ENCODE results near the gene NDUFAF8. TPM values are rescaled to one million over a fixed set of nuclear protein-coding genes. Genes with fewer than 3 reads are reported as not detected.

Gene NDUFAF8
- polyA plus RNA-seq, 4 donors, result 25.9 to 39.5 (median 35.7) TPM

- FAIRE-seq, result no peak
- Histone ChIP-seq H3K4me1 (ENCODE audit: control insufficient read depth in 3 of 3, insufficient read depth in 2 of 3, low read depth in 1 of 3, low read length in 2 of 3) (peaks cover 0 to 10% (median 0%) of the 10 kb centered on the region in 3 donors), H3K4me3 (ENCODE audit: low read depth in 1 of 3, low read length in 3 of 3) (no peak overlapping the region), H3K36me3 (ENCODE audit: control insufficient read depth in 3 of 3, insufficient read depth in 2 of 3, low read depth in 1 of 3, low read length in 3 of 3) (peaks cover 17 to 100% (median 26%) of the 10 kb centered on the region in 3 donors), H3K9me3 (ENCODE audit: control insufficient read depth in 2 of 2, insufficient read depth in 1 of 2, low read depth in 1 of 2, low read length in 1 of 2) (no peaks in the 10 kb centered on the region), H3K27me3 (ENCODE audit: control insufficient read depth in 3 of 3, insufficient read depth in 3 of 3, low read length in 3 of 3) (no peaks in the 10 kb centered on the region), H3K27ac (ENCODE audit: low read depth in 1 of 3, low read length in 2 of 3) (no peak overlapping the region)
- WGBS, 3 donors, result 95 to 96% (median 96%) methylated on average over 16 to 17 of the region's 17 CpGs
- DNase-seq, result no peak
Measured at GRCh38 chr17:81260171-81260570, 21.1 kb downstream of the NDUFAF8 start.

- H3K27ac ChIP-seq (ENCODE audit: low read depth in 1 of 3, low read length in 2 of 3), result no peak overlapping the region
- H3K36me3 ChIP-seq (ENCODE audit: control insufficient read depth in 3 of 3, insufficient read depth in 2 of 3, low read depth in 1 of 3, low read length in 3 of 3), result peaks cover 19 to 100% (median 26%) of the 10 kb centered on the region in 3 donors
- WGBS, 3 donors, result 92 to 96% (median 95%) methylated on average over 19 of the region's 19 CpGs
- H3K4me1 ChIP-seq (ENCODE audit: control insufficient read depth in 3 of 3, insufficient read depth in 2 of 3, low read depth in 1 of 3, low read length in 2 of 3), result peaks cover 0 to 5% (median 0%) of the 10 kb centered on the region in 3 donors
- FAIRE-seq (no peak), DNase-seq (no peak)
- no peak overlapping the region for H3K4me3 ChIP-seq (ENCODE audit: low read depth in 1 of 3, low read length in 3 of 3)
- H3K9me3 ChIP-seq (ENCODE audit: control insufficient read depth in 2 of 2, insufficient read depth in 1 of 2, low read depth in 1 of 2, low read length in 1 of 2), result no peaks in the 10 kb centered on the region
- H3K27me3 ChIP-seq (ENCODE audit: control insufficient read depth in 3 of 3, insufficient read depth in 3 of 3, low read length in 3 of 3), result no peaks in the 10 kb centered on the region
Measured at GRCh38 chr17:81260641-81261040, 21.5 kb downstream of the NDUFAF8 start.

- DNase-seq (no peak), FAIRE-seq (no peak)
- Histone ChIP-seq H3K27ac (ENCODE audit: low read depth in 1 of 3, low read length in 2 of 3) (no peak overlapping the region), H3K27me3 (ENCODE audit: control insufficient read depth in 3 of 3, insufficient read depth in 3 of 3, low read length in 3 of 3) (no peaks in the 10 kb centered on the region), H3K36me3 (ENCODE audit: control insufficient read depth in 3 of 3, insufficient read depth in 2 of 3, low read depth in 1 of 3, low read length in 3 of 3) (peaks cover 23 to 100% (median 26%) of the 10 kb centered on the region in 3 donors), H3K4me1 (ENCODE audit: control insufficient read depth in 3 of 3, insufficient read depth in 2 of 3, low read depth in 1 of 3, low read length in 2 of 3) (peaks cover 0 to 1% (median 0%) of the 10 kb centered on the region in 3 donors), H3K4me3 (ENCODE audit: low read depth in 1 of 3, low read length in 3 of 3) (no peak overlapping the region), H3K9me3 (ENCODE audit: control insufficient read depth in 2 of 2, insufficient read depth in 1 of 2, low read depth in 1 of 2, low read length in 1 of 2) (no peaks in the 10 kb centered on the region)
- WGBS, 3 donors, result 93 to 96% (median 96%) methylated on average over 18 of the region's 18 CpGs
Measured at GRCh38 chr17:81261096-81261495, 22.0 kb downstream of the NDUFAF8 start.

GRCh38 chr17:81261582-81262336, 22.6 kb downstream of the NDUFAF8 start:
- Histone ChIP-seq H3K27me3 (ENCODE audit: control insufficient read depth in 3 of 3, insufficient read depth in 3 of 3, low read length in 3 of 3) (no peaks in the 10 kb centered on the region), H3K36me3 (ENCODE audit: control insufficient read depth in 3 of 3, insufficient read depth in 2 of 3, low read depth in 1 of 3, low read length in 3 of 3) (peaks cover 23 to 97% (median 29%) of the 10 kb centered on the region in 3 donors), H3K4me3 (ENCODE audit: low read depth in 1 of 3, low read length in 3 of 3) (no peak overlapping the region), H3K27ac (ENCODE audit: low read depth in 1 of 3, low read length in 2 of 3) (no peak overlapping the region), H3K4me1 (ENCODE audit: control insufficient read depth in 3 of 3, insufficient read depth in 2 of 3, low read depth in 1 of 3, low read length in 2 of 3) (no peaks in the 10 kb centered on the region), H3K9me3 (ENCODE audit: control insufficient read depth in 2 of 2, insufficient read depth in 1 of 2, low read depth in 1 of 2, low read length in 1 of 2) (no peaks in the 10 kb centered on the region)
- DNase-seq (no peak), FAIRE-seq (no peak)
- WGBS, 3 donors, result 92 to 94% (median 93%) methylated on average over 36 of the region's 36 CpGs

GRCh38 chr17:81263371-81264181, 24.5 kb downstream of the NDUFAF8 start:
- Histone ChIP-seq H3K9me3 (ENCODE audit: control insufficient read depth in 2 of 2, insufficient read depth in 1 of 2, low read depth in 1 of 2, low read length in 1 of 2) (no peaks in the 10 kb centered on the region), H3K4me1 (ENCODE audit: control insufficient read depth in 3 of 3, insufficient read depth in 2 of 3, low read depth in 1 of 3, low read length in 2 of 3) (no peaks in the 10 kb centered on the region), H3K36me3 (ENCODE audit: control insufficient read depth in 3 of 3, insufficient read depth in 2 of 3, low read depth in 1 of 3, low read length in 3 of 3) (peaks cover 23 to 89% (median 33%) of the 10 kb centered on the region in 3 donors), H3K4me3 (ENCODE audit: low read depth in 1 of 3, low read length in 3 of 3) (no peak overlapping the region), H3K27ac (ENCODE audit: low read depth in 1 of 3, low read length in 2 of 3) (no peak overlapping the region), H3K27me3 (ENCODE audit: control insufficient read depth in 3 of 3, insufficient read depth in 3 of 3, low read length in 3 of 3) (no peaks in the 10 kb centered on the region)
- FAIRE-seq, result no peak
- DNase-seq, result no peak
- WGBS, 3 donors, result 93 to 95% (median 94%) methylated on average over 40 of the region's 40 CpGs

GRCh38 chr17:81264640-81265039, 25.5 kb downstream of the NDUFAF8 start:
- no peaks in the 10 kb centered on the region for H3K4me1 ChIP-seq (ENCODE audit: control insufficient read depth in 3 of 3, insufficient read depth in 2 of 3, low read depth in 1 of 3, low read length in 2 of 3)
- no peaks in the 10 kb centered on the region for H3K9me3 ChIP-seq (ENCODE audit: control insufficient read depth in 2 of 2, insufficient read depth in 1 of 2, low read depth in 1 of 2, low read length in 1 of 2)
- peaks cover 15 to 85% (median 25%) of the 10 kb centered on the region in 3 donors for H3K36me3 ChIP-seq (ENCODE audit: control insufficient read depth in 3 of 3, insufficient read depth in 2 of 3, low read depth in 1 of 3, low read length in 3 of 3)
- no peaks in the 10 kb centered on the region for H3K27me3 ChIP-seq (ENCODE audit: control insufficient read depth in 3 of 3, insufficient read depth in 3 of 3, low read length in 3 of 3)
- H3K27ac ChIP-seq (ENCODE audit: low read depth in 1 of 3, low read length in 2 of 3), result no peak overlapping the region
- DNase-seq, result no peak
- no peak for FAIRE-seq
- WGBS, 3 donors, result 91 to 97% (median 94%) methylated on average over 12 of the region's 12 CpGs
- no peak overlapping the region for H3K4me3 ChIP-seq (ENCODE audit: low read depth in 1 of 3, low read length in 3 of 3)

- Histone ChIP-seq H3K27ac (ENCODE audit: low read depth in 1 of 3, low read length in 2 of 3) (no peak overlapping the region), H3K36me3 (ENCODE audit: control insufficient read depth in 3 of 3, insufficient read depth in 2 of 3, low read depth in 1 of 3, low read length in 3 of 3) (peaks cover 8 to 85% (median 24%) of the 10 kb centered on the region in 3 donors), H3K9me3 (ENCODE audit: control insufficient read depth in 2 of 2, insufficient read depth in 1 of 2, low read depth in 1 of 2, low read length in 1 of 2) (no peaks in the 10 kb centered on the region), H3K4me3 (ENCODE audit: low read depth in 1 of 3, low read length in 3 of 3) (no peak overlapping the region), H3K27me3 (ENCODE audit: control insufficient read depth in 3 of 3, insufficient read depth in 3 of 3, low read length in 3 of 3) (no peaks in the 10 kb centered on the region), H3K4me1 (ENCODE audit: control insufficient read depth in 3 of 3, insufficient read depth in 2 of 3, low read depth in 1 of 3, low read length in 2 of 3) (no peaks in the 10 kb centered on the region)
- FAIRE-seq (no peak), DNase-seq (no peak)
- WGBS, 3 donors, result 96 to 97% (median 97%) methylated on average over 22 of the region's 22 CpGs
Measured at GRCh38 chr17:81265576-81265975, 26.5 kb downstream of the NDUFAF8 start.

- DNase-seq, result no peak
- no peak for FAIRE-seq
- peaks cover 11 to 81% (median 25%) of the 10 kb centered on the region in 3 donors for H3K36me3 ChIP-seq (ENCODE audit: control insufficient read depth in 3 of 3, insufficient read depth in 2 of 3, low read depth in 1 of 3, low read length in 3 of 3)
- H3K27me3 ChIP-seq (ENCODE audit: control insufficient read depth in 3 of 3, insufficient read depth in 3 of 3, low read length in 3 of 3), result no peaks in the 10 kb centered on the region
- WGBS, 3 donors, result 94 to 95% (median 94%) methylated on average over 6 of the region's 6 CpGs
- H3K4me3 ChIP-seq (ENCODE audit: low read depth in 1 of 3, low read length in 3 of 3), result no peak overlapping the region
- no peaks in the 10 kb centered on the region for H3K4me1 ChIP-seq (ENCODE audit: control insufficient read depth in 3 of 3, insufficient read depth in 2 of 3, low read depth in 1 of 3, low read length in 2 of 3)
- H3K9me3 ChIP-seq (ENCODE audit: control insufficient read depth in 2 of 2, insufficient read depth in 1 of 2, low read depth in 1 of 2, low read length in 1 of 2), result no peaks in the 10 kb centered on the region
- H3K27ac ChIP-seq (ENCODE audit: low read depth in 1 of 3, low read length in 2 of 3), result no peak overlapping the region
Measured at GRCh38 chr17:81267390-81268067, 28.4 kb downstream of the NDUFAF8 start.

Measured in small intestine (tissue), 7 donors.